ENCODE results near the gene P3H4.

DNA sequence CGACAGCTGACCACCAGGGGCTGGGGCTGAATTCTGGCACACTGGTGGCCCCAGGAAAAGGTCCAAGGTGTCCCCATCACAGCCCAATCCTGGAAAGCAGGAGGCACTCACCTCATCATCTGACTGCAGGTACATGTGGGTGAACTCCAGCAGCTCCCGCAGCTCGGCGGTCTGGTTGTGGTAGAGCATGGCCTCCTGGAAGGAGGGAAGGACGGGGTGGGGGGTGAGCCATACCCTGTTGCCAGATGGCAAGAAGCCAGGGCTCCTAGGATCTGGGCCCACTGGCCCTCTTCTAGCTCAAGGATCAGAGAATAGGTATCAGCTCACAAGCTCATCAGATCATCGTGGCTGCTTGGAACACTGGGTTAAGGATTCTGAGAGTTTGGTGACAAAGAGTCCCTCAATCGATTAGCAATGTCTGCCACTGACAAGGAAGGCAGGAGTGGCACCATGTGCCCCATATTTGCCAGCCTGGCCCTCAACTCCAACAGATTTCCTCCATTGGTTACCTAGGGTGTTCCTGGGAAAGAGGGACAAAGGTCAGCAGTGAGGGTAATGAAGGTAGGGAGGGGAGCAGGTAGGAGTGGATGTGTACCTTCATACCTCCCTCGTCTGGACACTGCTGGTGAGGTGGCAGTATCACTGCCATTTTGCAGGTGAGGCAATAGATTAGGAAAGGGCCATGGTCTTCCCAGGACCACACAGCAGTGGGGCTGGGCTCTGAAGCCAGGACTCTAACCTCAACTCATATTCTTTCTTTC lies 4.9 kb downstream of the P3H4 start:
- TF ChIP-seq, protein P1, sequence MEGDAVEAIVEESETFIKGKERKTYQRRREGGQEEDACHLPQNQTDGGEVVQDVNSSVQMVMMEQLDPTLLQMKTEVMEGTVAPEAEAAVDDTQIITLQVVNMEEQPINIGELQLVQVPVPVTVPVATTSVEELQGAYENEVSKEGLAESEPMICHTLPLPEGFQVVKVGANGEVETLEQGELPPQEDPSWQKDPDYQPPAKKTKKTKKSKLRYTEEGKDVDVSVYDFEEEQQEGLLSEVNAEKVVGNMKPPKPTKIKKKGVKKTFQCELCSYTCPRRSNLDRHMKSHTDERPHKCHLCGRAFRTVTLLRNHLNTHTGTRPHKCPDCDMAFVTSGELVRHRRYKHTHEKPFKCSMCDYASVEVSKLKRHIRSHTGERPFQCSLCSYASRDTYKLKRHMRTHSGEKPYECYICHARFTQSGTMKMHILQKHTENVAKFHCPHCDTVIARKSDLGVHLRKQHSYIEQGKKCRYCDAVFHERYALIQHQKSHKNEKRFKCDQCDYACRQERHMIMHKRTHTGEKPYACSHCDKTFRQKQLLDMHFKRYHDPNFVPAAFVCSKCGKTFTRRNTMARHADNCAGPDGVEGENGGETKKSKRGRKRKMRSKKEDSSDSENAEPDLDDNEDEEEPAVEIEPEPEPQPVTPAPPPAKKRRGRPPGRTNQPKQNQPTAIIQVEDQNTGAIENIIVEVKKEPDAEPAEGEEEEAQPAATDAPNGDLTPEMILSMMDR (IDR thresholded peaks at IDR 0.05 in 4 of 5, conservative IDR thresholded peaks at IDR 0.05 in 1 of 5): no peak
- TF ChIP-seq POLR2A (IDR thresholded peaks at IDR 0.05): no peak
